ENCODE measurements around the gene PTPRN2. TPM values are rescaled to one million over a fixed set of nuclear protein-coding genes. Genes with fewer than 3 reads are reported as not detected.

PTPRN2 gene
- total and polyA plus RNA-seq, 8 donors: 12.2 to 49.2 (median 31.8) TPM

DNA sequence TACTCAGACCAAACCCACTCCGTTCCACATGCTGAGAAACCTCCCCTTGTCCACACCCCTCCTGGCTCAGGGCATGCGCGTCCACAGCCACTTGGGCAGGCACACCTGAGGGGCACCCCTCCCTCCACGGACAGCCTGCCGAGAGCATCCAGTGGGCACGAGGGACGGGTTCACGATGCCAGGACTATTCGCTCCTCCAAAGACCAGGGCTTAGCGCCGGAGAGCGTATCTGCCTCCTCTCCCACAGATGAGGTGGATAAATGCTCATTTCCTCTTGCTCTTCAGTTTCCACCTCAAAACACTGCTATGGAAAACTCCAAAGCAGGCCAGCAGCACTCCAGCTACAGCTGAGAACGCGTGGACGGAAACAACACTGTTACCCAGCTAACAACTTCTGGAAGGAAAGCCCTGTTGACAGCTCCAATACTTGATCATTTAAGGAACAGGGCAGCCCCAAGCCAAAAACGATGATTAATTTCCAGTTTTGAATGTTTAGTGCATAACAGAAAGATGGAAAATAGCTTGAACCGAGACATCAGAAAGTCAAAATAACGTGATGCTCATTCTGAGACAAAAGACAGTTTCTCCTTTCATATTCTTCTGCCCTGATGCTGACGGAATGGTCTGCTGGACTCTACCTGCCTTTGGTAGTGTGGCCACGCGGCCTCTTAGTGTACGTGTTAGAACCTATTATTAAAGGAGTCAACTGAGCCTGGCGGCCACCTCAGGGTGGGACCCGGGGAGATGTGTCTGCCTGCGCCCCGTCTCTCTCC, 1046.1 kb downstream of the PTPRN2 start:
- Histone ChIP-seq H3K27ac (no peak overlapping the region), H3K4me3 (no peak overlapping the region), H3K9me3 (no peaks in the 10 kb centered on the region), H3K4me1 (no peaks in the 10 kb centered on the region), H3K36me3 (no peaks in the 10 kb centered on the region), H3K27me3 (no peaks in the 10 kb centered on the region)
- DNase-seq (peak in 2 of 6 donors; percentile 23 to 46), ATAC-seq (no peak), FAIRE-seq (no peak)
- 94 to 96% methylated on average over 26 of the region's 26 CpGs for WGBS, 2 donors
- intact Hi-C loops (cut with DNase I): no loop called here
- TF ChIP-seq, protein P1, sequence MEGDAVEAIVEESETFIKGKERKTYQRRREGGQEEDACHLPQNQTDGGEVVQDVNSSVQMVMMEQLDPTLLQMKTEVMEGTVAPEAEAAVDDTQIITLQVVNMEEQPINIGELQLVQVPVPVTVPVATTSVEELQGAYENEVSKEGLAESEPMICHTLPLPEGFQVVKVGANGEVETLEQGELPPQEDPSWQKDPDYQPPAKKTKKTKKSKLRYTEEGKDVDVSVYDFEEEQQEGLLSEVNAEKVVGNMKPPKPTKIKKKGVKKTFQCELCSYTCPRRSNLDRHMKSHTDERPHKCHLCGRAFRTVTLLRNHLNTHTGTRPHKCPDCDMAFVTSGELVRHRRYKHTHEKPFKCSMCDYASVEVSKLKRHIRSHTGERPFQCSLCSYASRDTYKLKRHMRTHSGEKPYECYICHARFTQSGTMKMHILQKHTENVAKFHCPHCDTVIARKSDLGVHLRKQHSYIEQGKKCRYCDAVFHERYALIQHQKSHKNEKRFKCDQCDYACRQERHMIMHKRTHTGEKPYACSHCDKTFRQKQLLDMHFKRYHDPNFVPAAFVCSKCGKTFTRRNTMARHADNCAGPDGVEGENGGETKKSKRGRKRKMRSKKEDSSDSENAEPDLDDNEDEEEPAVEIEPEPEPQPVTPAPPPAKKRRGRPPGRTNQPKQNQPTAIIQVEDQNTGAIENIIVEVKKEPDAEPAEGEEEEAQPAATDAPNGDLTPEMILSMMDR (IDR thresholded peaks at IDR 0.05): no peak

DNA sequence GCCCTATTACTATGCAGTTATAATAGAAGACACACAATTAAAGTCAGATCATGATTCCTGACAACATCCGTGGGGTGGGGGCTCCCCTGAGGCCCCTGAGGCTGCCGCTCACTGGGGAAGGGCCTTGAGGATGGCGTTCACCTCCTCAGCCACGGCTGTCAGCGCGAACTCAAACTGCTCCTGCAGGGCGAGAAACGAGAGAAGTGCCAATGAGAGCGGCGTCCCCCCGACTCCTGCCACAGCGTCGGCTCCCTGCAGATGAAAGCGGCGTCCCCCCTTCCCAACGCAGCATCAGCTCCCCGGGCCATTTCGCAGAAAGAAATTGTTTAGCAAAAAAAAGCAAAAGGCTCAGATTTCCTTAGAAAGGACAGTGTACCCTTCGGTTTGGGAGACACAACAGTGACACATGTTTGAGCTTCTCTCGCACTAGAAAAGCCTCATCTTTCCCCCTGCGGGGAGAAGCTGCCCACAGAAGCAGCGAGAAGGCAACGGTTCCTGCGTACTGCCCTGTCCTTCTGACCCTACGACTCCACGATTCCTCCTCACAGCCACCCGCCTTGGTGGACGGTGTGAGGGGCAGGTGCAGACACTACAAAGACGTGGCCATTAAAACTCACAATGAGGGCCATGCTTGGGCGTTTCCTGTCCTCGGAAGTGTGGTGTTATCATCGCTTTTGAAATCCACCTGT, 1046.9 kb downstream of the PTPRN2 start:
- intact Hi-C loops (cut with DNase I): no loop called here
- no peaks in the 10 kb centered on the region for H3K9me3 ChIP-seq
- no peaks in the 10 kb centered on the region for H3K4me1 ChIP-seq
- H3K27ac ChIP-seq: no peak overlapping the region
- DNase-seq (peak in 2 of 6 donors; percentile 18 to 27), FAIRE-seq (no peak), ATAC-seq (no peak)
- H3K27me3 ChIP-seq: no peaks in the 10 kb centered on the region
- 89 to 90% methylated on average over 32 of the region's 32 CpGs for WGBS, 2 donors
- TF ChIP-seq, protein P1 (IDR thresholded peaks at IDR 0.05): no peak
- no peak overlapping the region for H3K4me3 ChIP-seq
- H3K36me3 ChIP-seq: no peaks in the 10 kb centered on the region

DNA sequence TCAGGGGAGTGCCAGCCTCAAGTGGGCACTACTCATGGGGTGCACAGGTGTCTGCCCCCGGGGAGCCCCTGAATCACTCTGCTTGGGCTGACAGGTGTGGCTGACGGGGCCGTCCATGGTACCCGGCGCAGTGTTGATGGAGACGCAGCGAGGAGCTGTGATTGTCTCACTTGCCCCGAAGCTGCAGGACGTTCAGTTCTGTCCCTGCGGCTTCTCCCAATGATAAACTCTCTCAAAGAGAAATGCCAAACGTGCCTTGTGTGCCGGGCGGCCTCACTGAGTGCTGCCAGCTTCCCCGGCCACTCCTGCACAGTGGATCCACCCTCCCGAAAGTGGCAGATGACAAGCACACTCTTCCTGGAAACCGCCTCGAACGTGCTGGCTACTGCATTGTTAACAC, 1047.6 kb downstream of the PTPRN2 start:
- Histone ChIP-seq H3K36me3 (no peaks in the 10 kb centered on the region), H3K27ac (no peak overlapping the region), H3K4me1 (no peaks in the 10 kb centered on the region), H3K27me3 (no peaks in the 10 kb centered on the region), H3K9me3 (no peaks in the 10 kb centered on the region), H3K4me3 (no peak overlapping the region)
- intact Hi-C loops (cut with DNase I): no loop called here
- 94 to 95% methylated on average over 18 of the region's 18 CpGs for WGBS, 2 donors
- no peak for ATAC-seq
- TF ChIP-seq, protein P1 (IDR thresholded peaks at IDR 0.05): no peak
- DNase-seq: peak in 2 of 6 donors; percentile 19 to 26
- FAIRE-seq: no peak

- Histone ChIP-seq H3K4me3 (no peak overlapping the region), H3K9me3 (no peaks in the 10 kb centered on the region), H3K27me3 (no peaks in the 10 kb centered on the region), H3K36me3 (no peaks in the 10 kb centered on the region), H3K4me1 (no peaks in the 10 kb centered on the region), H3K27ac (no peak overlapping the region)
- intact Hi-C loops (cut with DNase I): no loop called here
- TF ChIP-seq, protein P1 (IDR thresholded peaks at IDR 0.05): no peak
- WGBS, 2 donors: 96% methylated on average over 19 of the region's 19 CpGs
- no peak for ATAC-seq
- peak in 2 of 6 donors; percentile 19 to 21 for DNase-seq
- FAIRE-seq: no peak
These were observed 1048.1 kb downstream of the PTPRN2 start for GRCh38 chr7:157539521-157539920.

- WGBS, 2 donors: 96 to 98% methylated on average over 10 of the region's 10 CpGs
These were observed 1048.9 kb downstream of the PTPRN2 start for GRCh38 chr7:157538735-157539134.

More at GRCh38 chr7:157538735-157539134, 1048.9 kb downstream of the PTPRN2 start:
- Histone ChIP-seq H3K4me3 (no peak overlapping the region), H3K27me3 (no peaks in the 10 kb centered on the region), H3K27ac (no peak overlapping the region), H3K9me3 (no peaks in the 10 kb centered on the region), H3K36me3 (no peaks in the 10 kb centered on the region), H3K4me1 (no peaks in the 10 kb centered on the region)
- FAIRE-seq (no peak), ATAC-seq (no peak), DNase-seq (peak in 2 of 6 donors; percentile 6 to 20)
- TF ChIP-seq, protein P1 (IDR thresholded peaks at IDR 0.05): no peak
- intact Hi-C loops (cut with DNase I): no loop called here
